GM19240 (cell line): Measurements from ENCODE around the gene KIAA1328.
"Not testable (repeated sequence)": the region's sequence is repeated elsewhere in the genome, so short reads cannot be mapped to it uniquely, and the experiment has no call there.

Experiments used
- DNase-seq: peaks from one replicate; pipeline ENCODE4 v3.0.0; 2011; ENCODE audit warnings: low spot score; ENCODE audit not compliant: insufficient read length

The KIAA1328 gene

DNA sequence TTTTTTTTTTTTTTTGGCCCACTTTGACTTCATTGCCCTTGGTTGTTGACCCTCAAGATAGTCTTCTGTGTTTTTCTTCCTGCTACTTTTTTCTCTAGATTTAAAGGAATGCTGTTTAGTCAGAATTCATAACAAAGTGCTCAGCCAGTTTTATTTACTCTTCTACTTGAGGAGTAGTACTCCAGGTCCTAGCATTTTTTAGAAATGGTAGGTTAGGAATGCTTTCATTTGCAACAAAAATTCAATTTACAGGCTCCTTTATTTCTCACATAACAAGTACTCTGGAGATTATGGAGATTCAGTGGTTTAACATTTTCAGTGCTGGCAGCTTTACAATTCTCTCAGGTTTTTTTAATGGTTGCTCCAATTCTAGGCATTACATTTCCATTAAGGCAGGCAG is 58.2 kb downstream of the KIAA1328 start:
- no peak for DNase-seq

DNA sequence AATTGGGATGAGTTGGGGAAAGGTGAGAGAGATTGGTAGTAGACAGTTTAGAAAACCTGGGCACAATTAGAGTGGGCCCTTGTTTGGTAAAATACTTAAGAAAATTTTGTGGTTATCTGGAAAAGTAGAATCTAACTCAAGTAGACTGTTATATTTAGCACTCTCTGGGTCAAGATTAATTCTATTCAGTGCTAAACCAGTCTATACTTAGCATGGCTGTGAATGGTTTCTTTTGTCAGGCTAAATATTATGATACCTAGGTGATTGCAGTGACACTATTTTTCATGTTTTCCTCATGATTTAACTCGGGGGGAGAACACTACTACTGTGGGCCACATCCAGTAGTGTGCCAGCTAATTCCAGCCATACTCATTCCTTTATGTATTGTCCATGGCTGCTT is 58.9 kb downstream of the KIAA1328 start:
- DNase-seq, result no peak

DNA sequence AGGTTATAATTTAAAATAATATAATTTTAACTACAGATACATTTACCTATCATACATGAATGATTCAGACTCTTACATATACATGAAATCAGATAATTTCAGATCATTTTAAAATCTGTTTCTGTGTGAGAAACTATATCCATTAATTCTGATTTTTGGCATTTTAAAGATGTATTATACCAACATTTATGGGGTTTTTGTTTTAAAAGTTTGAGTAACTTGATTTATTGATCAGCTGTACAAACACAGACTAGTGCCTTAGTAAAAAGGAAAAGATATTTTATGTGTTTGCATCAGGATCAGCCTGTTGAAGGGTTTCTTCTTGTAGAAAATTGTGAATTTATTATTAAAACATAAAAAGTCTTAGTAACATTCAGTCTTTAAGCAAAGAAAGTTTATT is 59.9 kb downstream of the KIAA1328 start:
- no peak for DNase-seq

- no peak for DNase-seq
Observed at GRCh38 chr18:36889321-36889720, 60.4 kb downstream of the KIAA1328 start.

DNA sequence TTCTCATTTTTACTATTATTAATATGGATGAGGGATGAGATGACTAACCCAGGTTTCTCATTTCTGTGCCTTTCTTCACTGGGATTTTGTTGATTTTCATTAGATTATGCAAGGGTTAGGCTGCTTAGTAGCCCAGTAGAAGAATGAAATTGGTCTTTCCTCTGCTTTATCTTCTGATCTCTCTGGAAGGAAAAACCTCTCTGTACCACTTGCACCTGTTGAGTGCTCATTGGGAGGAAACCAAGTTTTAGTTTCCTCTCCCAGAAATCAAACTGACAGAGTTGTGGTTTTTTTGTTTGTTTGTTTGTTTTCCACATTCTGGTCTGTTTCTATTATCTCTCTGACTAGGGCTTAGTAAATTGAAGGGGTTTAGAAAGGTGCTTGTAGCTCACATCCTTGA is 60.8 kb downstream of the KIAA1328 start:
- no peak for DNase-seq

DNA sequence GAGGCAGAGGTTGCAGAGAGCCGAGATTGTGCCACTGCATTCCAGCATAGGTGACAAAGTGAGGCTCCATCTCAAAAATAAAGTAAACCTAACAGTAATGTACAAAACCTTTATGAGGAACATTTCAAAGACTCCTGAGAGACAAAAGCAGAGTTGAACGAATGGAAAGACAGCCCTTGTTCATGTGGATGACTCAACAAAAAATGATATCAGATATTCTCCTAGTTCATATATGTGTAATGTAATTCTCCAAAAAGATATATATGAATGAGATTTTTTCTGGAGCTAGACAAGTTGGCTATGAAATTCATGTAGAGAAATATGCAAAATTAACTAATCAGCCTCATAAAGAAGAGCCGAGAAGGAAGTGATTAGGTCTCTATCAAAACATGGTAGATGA is 61.7 kb downstream of the KIAA1328 start:
- no peak for DNase-seq

DNA sequence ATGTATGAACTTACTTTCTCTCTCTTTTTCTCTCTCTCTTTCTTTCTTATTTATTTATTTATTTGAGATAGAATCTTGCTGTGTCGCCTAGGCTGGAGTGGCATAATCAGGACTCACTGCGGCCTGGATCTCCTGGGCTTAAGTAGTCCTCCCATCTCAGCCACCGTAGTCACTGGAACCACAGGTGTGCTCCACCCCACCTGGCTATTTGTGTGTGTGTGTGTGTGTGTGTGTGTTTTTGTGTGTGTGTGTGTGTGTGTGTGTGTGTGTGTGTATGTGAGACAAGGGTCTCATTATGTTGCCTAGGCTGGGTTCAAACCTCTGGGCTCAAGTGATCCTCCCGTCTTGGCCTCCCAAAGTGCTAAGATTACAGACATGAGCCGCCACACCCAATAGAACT is 64.3 kb downstream of the KIAA1328 start:
- no peak for DNase-seq

DNA sequence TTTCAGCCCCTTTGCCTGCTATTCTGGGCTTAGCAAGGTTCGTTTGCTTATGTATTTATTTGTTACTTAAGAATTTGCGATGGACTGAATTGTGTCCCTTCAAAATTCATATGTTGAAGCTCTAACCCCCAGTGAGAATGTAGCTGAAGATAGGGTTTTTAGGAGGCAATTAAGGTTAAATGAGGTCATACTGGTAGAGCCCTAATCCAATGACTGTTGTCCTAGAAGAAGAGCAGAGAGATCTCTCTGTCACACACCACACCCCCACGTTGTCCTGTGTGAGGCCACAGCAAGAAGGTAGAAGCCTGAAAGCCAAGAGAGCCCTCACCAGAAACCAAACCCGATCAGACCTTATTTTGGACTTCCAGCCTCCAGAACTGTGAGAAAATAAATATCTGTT is 66.7 kb downstream of the KIAA1328 start:
- DNase-seq, result no peak

DNA sequence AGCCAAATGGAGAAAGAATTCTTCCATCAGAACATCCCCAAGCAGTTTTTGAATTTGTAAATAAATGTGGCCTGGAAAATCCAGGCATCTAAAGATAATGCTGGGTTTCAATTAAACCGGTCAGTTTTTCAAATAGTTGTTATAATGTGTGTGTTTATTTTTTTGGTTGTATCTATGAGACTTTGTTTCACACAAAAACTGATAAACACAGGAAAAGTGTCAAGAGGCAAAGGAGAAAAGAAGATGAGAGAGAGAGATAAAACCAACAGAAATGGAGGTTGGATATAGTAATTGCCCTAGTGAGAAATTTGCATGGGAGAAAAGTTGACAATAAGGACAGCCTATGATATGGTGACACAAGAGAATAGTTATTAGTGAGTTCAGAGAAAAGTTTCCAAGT is 68.3 kb downstream of the KIAA1328 start:
- no peak for DNase-seq

GRCh38 chr18:36899289-36899688 is 70.4 kb downstream of the KIAA1328 start:
- DNase-seq, result no peak

DNA sequence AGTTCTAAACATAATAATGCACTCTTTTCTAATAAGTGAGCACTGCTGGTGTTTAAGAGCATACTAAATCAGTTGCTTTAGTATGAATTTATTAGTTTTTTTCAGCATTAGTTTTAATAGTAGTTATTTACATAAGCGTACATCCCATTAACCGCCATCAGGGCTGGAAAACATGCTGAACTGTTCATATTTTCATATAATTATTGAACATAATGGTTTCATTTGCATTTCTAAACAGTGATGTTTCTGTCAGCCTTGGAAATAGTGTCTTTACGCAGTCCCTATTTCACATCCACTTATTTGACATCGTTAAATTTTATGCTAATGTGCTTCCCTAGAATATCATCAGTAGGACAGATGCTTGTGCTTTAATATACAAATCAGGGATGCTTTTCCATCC is 71.5 kb downstream of the KIAA1328 start:
- no peak for DNase-seq

DNA sequence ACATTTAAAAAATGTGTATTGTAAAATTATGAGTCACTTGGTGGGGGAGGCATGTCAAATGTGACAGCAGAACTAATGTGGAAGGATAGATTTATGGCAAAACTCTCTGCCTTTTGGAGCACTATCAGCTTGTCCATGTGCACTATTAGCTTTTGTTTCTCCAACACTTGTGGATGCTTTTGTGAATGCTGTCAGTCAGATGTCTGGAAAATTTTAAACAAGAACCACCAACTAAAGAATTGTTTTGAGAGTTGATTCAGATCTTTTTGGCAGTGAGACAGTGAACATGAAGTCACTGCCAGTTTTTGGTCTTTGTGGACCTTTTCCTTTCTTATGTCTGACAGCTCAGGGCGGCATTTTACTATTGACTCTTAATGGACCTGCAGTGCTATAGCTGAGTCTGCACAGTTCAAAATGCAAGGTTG is 72.4 kb downstream of the KIAA1328 start:
- DNase-seq, result no peak

- no peak for DNase-seq
Observed at GRCh38 chr18:36903215-36903928, 74.4 kb downstream of the KIAA1328 start.

DNA sequence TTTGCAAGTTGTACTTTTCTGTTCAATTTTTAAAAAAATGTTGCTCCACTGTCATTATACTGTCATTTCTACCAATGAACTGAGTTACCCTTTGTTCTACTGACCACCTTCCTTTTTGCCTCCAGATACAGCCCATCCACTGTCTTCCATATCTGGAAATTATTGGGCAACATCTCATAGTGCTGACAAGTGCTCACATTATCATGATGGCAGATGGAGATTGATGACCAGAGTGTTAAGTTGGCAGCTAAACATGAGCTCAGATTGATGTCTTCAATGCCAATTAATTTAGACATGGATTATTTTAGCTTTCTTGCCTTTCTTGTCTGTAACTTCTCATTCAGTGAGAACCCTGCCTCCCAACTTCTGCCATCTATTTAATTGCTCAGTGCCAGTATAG is 76.6 kb downstream of the KIAA1328 start:
- no peak for DNase-seq

DNA sequence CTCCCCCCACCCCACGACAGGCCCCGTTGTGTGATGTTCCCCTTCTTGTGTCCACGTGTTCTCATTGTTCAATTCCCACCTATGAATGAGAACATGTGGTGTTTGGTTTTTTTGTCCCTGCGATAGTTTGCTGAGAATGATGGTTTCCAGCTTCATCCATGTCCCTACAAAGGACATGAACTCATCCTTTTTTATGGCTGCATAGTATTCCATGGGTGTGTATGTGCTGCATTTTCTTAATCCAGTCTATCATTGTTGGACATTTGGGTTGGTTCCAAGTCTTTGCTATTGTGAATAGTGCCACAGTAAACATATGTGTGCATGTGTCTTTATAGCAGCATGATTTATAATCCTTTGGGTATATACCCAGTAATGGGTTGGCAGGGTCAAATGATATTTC is 80.4 kb downstream of the KIAA1328 start:
- not testable (repeated sequence) for DNase-seq

DNA sequence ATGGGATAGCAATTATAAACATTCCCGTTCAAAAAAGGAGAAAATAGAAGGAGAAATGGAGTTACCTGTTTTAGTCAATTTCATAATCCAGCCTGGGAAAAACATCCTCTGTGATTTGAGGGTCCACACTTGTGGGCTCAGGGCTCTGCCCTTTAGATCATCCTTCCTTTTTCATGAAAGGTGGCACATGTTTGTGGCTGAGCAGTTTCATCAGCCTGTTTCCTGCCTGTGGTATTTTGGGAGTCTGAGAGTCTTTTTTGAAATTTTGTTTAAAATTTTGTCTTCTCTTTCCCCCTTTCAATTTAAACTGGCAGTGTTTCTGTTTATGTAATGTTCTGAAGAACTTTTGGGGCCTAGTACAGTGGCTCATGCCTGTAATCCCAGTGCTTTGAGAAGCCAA is 84.0 kb downstream of the KIAA1328 start:
- no peak for DNase-seq

GRCh38 chr18:36917907-36918306 is 89.0 kb downstream of the KIAA1328 start:
- no peak for DNase-seq

DNA sequence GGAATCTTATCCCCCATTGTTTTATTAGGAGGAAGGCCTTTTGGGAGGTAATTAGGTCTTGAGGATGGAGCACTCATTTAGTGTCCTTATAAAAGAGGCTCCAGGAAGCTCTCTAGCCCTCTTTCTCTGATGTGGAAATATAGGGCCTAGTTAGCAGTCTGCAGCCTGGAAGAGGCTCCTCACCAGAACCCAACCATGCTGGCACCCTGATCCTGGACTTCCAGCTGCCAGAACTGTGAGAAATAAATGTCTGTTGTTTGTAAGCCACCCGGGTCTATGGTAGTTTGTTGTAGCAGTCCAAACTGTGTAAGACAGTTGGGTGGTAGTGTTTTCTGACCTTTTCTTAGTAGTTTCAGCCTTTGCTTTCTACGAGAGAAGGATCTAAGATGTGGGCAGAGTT is 100.7 kb downstream of the KIAA1328 start:
- no peak for DNase-seq

GRCh38 chr18:36931106-36931505 is 102.2 kb downstream of the KIAA1328 start:
- DNase-seq, result no peak

GRCh38 chr18:36933552-36933951 is 104.6 kb downstream of the KIAA1328 start:
- no peak for DNase-seq

- no peak for DNase-seq
Observed at GRCh38 chr18:36934884-36935283, 106.0 kb downstream of the KIAA1328 start.

DNA sequence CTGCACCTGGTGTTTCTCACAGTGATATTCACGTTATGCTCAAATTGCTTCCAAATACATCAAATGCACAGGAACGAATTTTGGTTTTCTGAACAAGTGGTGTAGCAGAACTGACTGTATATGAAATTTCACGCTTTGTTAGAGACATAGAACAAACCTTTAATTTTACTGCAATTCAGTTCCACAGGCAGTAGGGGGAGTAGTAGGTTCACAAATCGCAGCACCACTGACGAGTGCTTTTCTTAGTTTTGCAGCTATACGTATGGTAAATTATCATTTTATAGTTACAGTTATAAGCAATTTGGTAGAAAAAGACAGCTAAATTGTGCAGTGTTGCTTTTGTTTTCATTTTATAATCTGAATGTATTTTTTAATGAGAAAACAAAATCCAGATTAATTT is 113.3 kb downstream of the KIAA1328 start:
- peak; percentile 10 for DNase-seq

DNA sequence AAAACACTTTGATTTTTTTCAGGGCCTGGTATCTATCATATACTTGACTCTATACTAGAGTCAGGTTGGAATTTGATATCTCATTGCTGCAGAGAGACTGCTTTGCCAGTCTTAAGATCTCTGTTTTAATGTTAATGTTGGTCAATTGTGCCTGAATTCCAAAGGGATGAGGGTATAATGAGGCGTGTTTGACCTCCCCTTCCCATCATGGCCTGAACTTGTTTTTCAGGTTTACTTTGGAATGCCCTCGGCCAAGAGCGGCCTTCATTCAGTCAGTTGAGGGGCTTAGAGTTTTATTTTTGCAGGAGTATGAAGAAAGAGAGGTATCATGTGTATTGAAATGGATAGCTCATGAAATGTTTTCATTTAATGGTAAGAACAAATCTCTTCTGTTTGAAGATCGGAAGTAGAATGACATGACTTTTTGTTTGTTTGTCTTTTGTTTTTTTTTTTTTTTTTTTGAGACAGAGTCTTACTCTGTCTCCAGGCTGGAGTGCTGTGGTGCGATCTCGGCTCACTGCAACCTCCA is 119.0 kb downstream of the KIAA1328 start:
- no peak for DNase-seq

DNA sequence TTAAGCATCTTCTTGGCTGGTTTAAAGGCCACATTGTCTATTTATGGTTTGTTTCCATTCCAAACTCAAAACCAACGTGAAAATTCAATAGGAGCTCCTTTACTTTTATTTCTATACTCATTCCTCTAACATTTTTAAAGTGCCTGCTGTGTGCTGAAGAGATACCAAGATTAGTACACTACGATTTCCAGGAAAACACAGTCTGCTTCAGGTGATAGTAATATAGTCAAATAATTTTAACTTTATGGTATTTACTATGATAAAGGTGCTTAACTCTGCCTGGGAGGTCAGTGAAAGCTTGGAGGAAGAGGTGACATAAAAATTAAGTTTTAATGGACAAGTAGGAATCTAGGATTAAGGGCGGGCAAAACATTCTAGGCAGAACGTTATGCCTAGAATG is 121.4 kb downstream of the KIAA1328 start:
- DNase-seq, result no peak
